ENCODE measurements around the gene CLN3.
"Not testable (repeated sequence)": the region's sequence is repeated elsewhere in the genome, so short reads cannot be mapped to it uniquely, and the experiment has no call there.

CLN3 gene

DNA sequence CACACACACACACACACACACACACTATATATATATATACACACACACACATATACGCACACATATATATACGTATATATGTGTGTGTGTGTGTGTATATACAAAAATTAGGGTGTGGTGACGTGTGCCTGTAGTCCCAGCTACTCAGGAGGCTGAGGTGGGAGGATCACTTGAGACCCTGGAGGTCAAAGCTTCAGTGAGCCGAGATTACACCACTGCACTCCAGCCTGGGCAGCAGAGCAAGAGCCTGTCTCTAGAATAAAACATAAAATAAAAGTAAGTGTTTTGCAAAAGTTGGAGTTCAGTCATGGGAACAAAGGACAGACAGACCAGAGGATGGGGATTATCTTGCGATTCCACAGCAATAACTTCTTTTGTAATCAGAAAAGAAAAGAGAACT, 36.1 kb upstream of the CLN3 start:
- Histone ChIP-seq H3K9me3 (ENCODE audit: control insufficient read depth, low read depth, low read length) (no peaks in the 10 kb centered on the region), H3K4me1 (ENCODE audit: control insufficient read depth, low read depth, low read length) (no peaks in the 10 kb centered on the region), H3K27ac (ENCODE audit: low read length) (no peak overlapping the region), H3K9ac (ENCODE audit: low read length) (no peak overlapping the region), H3K4me3 (ENCODE audit: low read length) (no peak overlapping the region), H3K36me3 (ENCODE audit: control insufficient read depth, low read depth, low read length) (no peaks in the 10 kb centered on the region), H3K27me3 (ENCODE audit: control insufficient read depth, insufficient read depth, low read length) (no peaks in the 10 kb centered on the region)

DNA sequence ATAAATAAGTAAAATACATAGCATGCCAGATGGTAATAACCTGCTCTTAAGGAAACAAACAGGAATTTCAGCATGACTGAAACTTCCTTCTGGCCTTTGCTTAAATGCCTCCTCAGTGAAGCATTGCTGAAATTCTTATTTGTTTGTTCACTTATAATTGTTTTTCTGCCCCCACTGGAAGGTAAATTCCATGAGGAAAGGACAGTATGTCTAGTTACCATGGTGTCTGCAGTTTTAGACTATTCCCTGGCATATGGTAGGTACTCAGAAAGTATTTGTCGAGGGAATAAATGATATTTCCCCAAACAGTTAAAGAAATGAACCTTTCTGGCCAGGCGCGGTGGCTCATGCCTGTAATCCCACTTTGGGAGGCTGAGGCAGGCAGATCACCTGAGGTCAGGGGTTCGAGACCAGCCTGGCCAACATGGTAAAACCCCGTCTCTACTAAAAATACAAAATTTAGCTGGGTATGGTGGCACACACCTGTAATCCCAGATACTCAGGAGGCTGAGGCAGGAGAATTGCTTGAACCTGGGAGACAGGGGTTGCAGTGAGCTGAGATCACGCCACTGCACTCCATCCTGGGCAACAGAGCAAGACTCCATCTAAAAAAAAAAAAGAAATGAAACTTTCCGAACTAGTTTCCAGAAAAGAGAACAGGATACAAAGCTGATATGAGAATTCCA, 35.4 kb upstream of the CLN3 start:
- not testable (repeated sequence) for H3K4me3 ChIP-seq (ENCODE audit: low read length); H3K9me3 ChIP-seq (ENCODE audit: control insufficient read depth, low read depth, low read length); H3K27ac ChIP-seq (ENCODE audit: low read length)

DNA sequence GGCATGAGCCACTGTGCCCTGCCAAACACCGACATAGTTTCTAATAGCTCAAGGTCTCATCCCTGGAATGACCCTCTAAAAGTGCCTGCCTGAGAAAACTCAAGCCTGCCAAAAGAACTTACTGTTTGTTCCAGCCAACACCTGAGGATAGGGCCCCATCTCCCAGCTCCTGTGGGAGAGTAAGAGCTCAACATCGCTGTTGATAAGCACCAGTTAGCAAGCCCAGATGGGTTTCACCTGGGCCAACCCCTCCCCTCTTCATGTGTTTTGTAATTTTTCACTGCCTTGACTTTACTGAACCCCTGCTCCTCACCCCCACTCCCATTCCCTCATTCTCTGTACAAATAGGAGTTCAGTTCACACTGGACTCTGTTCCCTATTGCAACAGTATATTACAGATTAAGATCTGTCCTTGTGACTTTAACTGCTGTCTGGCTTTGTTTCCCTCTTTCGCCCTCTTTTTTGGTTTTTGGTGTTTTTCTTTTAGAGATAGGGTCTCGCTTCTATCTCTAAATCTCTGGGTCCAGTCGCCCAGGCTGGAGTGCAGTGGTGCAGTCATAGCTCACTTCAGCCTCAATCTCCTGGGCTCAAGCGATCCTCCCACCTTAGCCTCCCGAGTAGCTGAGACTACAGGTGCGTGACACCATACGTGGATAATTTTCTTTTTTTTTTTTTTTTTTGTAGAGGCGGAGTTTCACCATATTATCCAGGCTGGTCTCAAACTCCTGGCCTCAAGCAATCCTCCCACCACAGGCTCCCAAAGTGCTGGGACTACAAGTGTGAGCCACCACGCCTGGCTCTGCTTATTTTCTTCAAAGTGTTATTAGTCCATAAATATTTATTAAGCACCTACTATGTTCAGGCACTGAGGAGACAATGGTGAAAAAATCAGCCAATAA, 34.6 kb upstream of the CLN3 start:
- Histone ChIP-seq H3K9ac (ENCODE audit: low read length) (no peak overlapping the region), H3K36me3 (ENCODE audit: control insufficient read depth, low read depth, low read length) (no peaks in the 10 kb centered on the region), H3K4me1 (ENCODE audit: control insufficient read depth, low read depth, low read length) (no peaks in the 10 kb centered on the region), H3K9me3 (ENCODE audit: control insufficient read depth, low read depth, low read length) (no peaks in the 10 kb centered on the region), H3K4me3 (ENCODE audit: low read length) (no peak overlapping the region), H3K27me3 (ENCODE audit: control insufficient read depth, insufficient read depth, low read length) (no peaks in the 10 kb centered on the region), H3K27ac (ENCODE audit: low read length) (no peak overlapping the region)

More for the DNA sequence above, 35.4 kb upstream of the CLN3 start:
- H3K4me1 ChIP-seq (ENCODE audit: control insufficient read depth, low read depth, low read length); H3K36me3 ChIP-seq (ENCODE audit: control insufficient read depth, low read depth, low read length); H3K9ac ChIP-seq (ENCODE audit: low read length); H3K27me3 ChIP-seq (ENCODE audit: control insufficient read depth, insufficient read depth, low read length): not testable (repeated sequence)

DNA sequence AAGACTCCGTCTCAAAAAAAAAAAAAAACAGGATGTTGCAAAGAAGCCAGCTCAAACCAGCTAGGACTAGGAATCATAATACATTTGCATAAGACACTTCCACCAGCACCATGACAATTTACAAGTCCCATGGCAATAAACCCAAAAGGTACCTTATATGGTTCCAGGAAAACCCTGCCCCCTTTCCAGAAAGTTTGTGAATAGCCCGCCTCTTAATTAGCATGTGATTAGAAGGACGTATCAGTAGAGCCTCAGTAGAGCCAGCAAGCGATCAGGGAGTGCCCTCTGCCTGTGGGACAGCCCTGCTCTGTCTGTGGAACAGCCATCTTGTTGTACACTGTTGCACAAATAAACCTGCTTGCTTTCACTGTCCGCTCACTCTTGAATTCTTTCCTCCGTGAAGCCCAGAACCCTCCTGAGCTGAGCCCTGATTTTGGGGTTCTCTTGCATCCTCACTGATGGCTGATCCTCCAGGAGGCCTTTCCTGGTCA, 32.9 kb upstream of the CLN3 start:
- Histone ChIP-seq H3K9ac (ENCODE audit: low read length) (no peak overlapping the region), H3K27ac (ENCODE audit: low read length) (no peak overlapping the region), H3K27me3 (ENCODE audit: control insufficient read depth, insufficient read depth, low read length) (no peaks in the 10 kb centered on the region), H3K36me3 (ENCODE audit: control insufficient read depth, low read depth, low read length) (no peaks in the 10 kb centered on the region), H3K4me3 (ENCODE audit: low read length) (no peak overlapping the region), H3K9me3 (ENCODE audit: control insufficient read depth, low read depth, low read length) (no peaks in the 10 kb centered on the region), H3K4me1 (ENCODE audit: control insufficient read depth, low read depth, low read length) (no peaks in the 10 kb centered on the region)

DNA sequence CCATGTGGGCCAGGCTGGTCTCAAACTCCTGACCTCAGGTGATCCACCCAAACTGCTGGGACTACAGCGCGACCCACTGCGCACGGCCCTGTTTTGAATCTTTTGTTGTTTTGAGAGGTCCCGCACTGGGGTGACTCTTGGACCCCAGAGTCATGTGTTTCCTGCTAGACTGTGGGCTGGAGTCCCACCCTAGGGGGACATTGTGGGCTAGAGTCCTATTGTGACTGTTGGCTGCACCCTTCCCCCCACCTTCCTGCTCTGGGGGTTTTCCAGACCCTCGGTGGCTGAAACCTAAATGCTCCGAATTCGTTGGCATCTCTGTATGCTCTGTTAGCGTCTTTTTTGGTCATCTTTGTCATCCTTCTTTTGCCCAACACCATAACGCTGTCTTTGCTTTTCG, 30.9 kb upstream of the CLN3 start:
- H3K27ac ChIP-seq (ENCODE audit: low read length): no peak overlapping the region
- no peaks in the 10 kb centered on the region for H3K36me3 ChIP-seq (ENCODE audit: control insufficient read depth, low read depth, low read length)
- no peaks in the 10 kb centered on the region for H3K4me1 ChIP-seq (ENCODE audit: control insufficient read depth, low read depth, low read length)
- no peaks in the 10 kb centered on the region for H3K9me3 ChIP-seq (ENCODE audit: control insufficient read depth, low read depth, low read length)
- H3K4me3 ChIP-seq (ENCODE audit: low read length): no peak overlapping the region
- no peaks in the 10 kb centered on the region for H3K27me3 ChIP-seq (ENCODE audit: control insufficient read depth, insufficient read depth, low read length)
- H3K9ac ChIP-seq (ENCODE audit: low read length): no peak overlapping the region

DNA sequence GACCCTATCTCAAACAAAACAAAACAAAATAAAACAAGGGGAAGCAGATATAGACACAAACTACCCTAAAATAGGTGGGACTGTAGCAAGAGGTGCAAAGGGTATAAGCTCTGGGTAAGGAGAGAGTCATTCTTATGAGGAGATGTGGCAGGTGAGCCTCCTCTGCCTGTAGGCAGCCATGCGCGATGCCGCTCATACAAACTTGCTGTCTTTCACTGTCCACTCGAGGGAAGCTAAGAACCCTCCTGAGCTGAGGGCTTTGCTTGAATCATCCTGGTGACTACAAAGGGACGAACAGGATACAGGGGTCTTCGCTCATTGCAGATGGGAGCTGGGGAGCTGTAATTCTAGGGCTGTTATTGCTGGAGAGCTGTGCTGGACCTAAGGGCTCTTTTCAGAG, 29.6 kb upstream of the CLN3 start:
- H3K4me1 ChIP-seq (ENCODE audit: control insufficient read depth, low read depth, low read length): no peaks in the 10 kb centered on the region
- no peaks in the 10 kb centered on the region for H3K36me3 ChIP-seq (ENCODE audit: control insufficient read depth, low read depth, low read length)
- no peaks in the 10 kb centered on the region for H3K27me3 ChIP-seq (ENCODE audit: control insufficient read depth, insufficient read depth, low read length)
- no peak overlapping the region for H3K27ac ChIP-seq (ENCODE audit: low read length)
- no peak overlapping the region for H3K9ac ChIP-seq (ENCODE audit: low read length)
- no peak overlapping the region for H3K4me3 ChIP-seq (ENCODE audit: low read length)
- H3K9me3 ChIP-seq (ENCODE audit: control insufficient read depth, low read depth, low read length): no peaks in the 10 kb centered on the region

DNA sequence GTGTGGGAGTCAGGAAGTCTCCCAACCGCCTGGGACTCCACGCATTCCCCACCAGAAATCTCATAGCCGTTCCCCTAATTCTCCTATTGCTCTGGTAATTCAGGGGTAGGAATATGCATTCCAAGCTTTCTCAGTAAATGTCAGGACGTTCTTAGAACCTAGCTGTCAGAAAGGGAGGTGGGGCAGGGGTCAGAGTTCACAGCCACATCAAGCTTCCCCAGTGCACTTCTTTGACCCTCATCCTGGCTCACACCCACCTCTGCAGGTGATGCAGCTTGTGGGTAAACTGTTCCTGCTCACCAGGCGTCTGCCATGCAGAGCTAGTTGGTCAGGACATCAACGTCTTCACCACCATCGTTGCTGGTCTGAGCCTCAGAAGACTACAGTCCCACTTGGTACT, 28.8 kb upstream of the CLN3 start:
- H3K27ac ChIP-seq (ENCODE audit: low read length): no peak overlapping the region
- H3K4me3 ChIP-seq (ENCODE audit: low read length): no peak overlapping the region
- H3K4me1 ChIP-seq (ENCODE audit: control insufficient read depth, low read depth, low read length): no peaks in the 10 kb centered on the region
- no peak overlapping the region for H3K9ac ChIP-seq (ENCODE audit: low read length)
- no peaks in the 10 kb centered on the region for H3K9me3 ChIP-seq (ENCODE audit: control insufficient read depth, low read depth, low read length)
- no peaks in the 10 kb centered on the region for H3K27me3 ChIP-seq (ENCODE audit: control insufficient read depth, insufficient read depth, low read length)
- H3K36me3 ChIP-seq (ENCODE audit: control insufficient read depth, low read depth, low read length): no peaks in the 10 kb centered on the region

DNA sequence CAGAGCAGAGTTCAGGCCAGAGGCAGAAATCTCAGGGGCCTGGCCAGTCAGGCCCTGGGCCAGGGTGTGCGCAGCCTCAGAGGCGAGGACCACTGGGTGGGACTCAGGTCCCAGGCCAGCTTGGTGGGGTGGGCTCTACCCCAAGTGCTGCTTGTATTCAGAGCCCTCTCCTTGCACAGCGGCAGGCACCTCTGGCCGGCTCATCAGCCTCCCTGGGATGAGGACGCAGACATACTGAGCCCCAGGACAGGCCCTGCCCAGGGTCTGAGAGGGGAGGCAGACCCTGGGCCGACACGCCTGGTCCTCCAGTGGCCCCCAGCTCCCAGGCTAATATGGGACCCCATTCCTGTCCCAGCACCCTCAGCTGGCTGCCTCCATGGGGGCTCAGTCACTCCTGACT, 22.4 kb upstream of the CLN3 start:
- Histone ChIP-seq H3K4me1 (ENCODE audit: control insufficient read depth, low read depth, low read length) (no peaks in the 10 kb centered on the region), H3K36me3 (ENCODE audit: control insufficient read depth, low read depth, low read length) (no peaks in the 10 kb centered on the region), H3K4me3 (ENCODE audit: low read length) (no peak overlapping the region), H3K9me3 (ENCODE audit: control insufficient read depth, low read depth, low read length) (no peaks in the 10 kb centered on the region), H3K9ac (ENCODE audit: low read length) (no peak overlapping the region), H3K27ac (ENCODE audit: low read length) (no peak overlapping the region), H3K27me3 (ENCODE audit: control insufficient read depth, insufficient read depth, low read length) (no peaks in the 10 kb centered on the region)

DNA sequence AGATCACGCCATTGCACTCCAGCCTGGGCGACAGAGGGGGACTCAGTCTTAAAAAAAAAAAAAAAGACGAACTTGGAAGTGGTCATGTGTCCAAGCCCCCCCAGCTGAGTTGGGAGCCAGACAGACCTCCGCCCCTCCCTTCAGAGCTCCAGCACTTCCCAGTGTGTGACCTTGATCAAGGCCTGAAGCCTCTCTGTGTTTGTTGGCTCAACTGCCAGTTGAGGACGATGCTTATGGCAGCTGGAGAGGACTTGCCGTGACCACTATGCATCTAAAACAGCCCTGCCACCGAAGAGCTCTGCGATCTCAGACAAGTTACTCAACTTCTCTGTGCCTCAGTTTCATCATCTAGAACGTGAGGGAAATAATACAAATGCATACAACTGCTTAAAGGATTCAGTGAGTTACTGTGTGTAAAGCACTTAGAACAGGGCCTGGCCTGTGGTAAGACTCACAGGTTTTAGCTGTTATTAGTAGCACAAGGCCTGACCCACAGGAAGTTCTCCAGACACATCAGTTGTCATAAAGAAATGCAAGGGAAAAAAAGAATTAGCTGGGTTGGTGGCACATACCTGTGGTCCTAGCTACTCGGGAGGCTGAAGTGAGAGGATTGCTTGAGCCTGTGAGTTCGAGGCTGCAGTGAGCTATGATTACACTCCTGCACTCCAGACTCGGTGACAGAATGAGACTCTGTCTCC, 21.8 kb upstream of the CLN3 start:
- Histone ChIP-seq H3K4me1 (ENCODE audit: control insufficient read depth, low read depth, low read length) (no peaks in the 10 kb centered on the region), H3K4me3 (ENCODE audit: low read length) (no peak overlapping the region), H3K9me3 (ENCODE audit: control insufficient read depth, low read depth, low read length) (no peaks in the 10 kb centered on the region), H3K36me3 (ENCODE audit: control insufficient read depth, low read depth, low read length) (no peaks in the 10 kb centered on the region), H3K27ac (ENCODE audit: low read length) (no peak overlapping the region), H3K27me3 (ENCODE audit: control insufficient read depth, insufficient read depth, low read length) (no peaks in the 10 kb centered on the region), H3K9ac (ENCODE audit: low read length) (no peak overlapping the region)

DNA sequence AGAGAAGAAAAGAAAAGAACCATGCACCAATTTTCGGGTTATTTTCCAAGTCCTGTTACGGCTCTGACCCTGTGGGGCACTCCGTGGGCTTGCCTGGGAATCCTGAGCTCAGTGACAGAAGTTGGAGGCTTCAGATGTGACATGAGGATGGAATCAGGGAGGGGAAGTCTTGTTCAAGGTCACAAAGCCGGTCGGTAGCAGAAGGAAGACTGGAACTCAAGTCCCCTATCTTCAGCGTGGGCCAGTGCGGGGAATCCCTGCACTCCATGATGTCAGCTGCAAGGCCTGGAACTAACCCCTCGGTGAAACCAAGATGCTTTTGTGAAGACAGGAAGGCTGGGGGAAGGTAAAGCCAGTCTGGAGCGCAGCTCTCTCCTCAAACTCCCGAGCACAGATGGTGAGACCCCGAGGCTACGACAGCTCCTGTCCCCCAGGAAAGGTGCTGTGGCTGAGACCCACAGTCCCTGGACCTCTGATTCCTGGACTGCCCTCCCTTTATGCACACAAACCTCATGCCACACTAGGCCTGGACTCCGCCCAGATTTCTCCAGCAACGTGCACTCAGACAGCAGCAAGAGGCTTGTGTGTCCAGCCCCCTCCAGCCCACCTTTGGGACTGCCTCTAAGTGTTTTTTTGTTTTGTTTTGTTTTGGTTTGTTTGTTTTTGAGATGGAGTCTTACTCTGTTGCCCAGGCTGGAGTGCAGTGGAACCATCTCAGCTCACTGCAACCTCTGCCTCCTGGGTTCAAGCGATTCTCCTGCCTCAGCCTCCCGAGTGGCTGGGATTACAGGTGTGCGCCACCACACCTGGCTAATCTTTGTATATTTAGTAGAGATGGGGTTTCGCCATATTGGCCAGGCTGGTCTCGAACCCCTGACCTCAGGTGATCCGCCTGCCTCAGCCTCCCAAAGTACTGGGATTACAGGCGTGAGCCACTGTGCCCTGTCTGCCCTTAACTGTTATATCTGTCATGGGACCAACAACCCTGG, 20.2 kb upstream of the CLN3 start:
- Histone ChIP-seq H3K9me3 (ENCODE audit: control insufficient read depth, low read depth, low read length) (no peaks in the 10 kb centered on the region), H3K27me3 (ENCODE audit: control insufficient read depth, insufficient read depth, low read length) (no peaks in the 10 kb centered on the region), H3K36me3 (ENCODE audit: control insufficient read depth, low read depth, low read length) (no peaks in the 10 kb centered on the region), H3K9ac (ENCODE audit: low read length) (no peak overlapping the region), H3K4me1 (ENCODE audit: control insufficient read depth, low read depth, low read length) (no peaks in the 10 kb centered on the region), H3K4me3 (ENCODE audit: low read length) (no peak overlapping the region), H3K27ac (ENCODE audit: low read length) (no peak overlapping the region)

DNA sequence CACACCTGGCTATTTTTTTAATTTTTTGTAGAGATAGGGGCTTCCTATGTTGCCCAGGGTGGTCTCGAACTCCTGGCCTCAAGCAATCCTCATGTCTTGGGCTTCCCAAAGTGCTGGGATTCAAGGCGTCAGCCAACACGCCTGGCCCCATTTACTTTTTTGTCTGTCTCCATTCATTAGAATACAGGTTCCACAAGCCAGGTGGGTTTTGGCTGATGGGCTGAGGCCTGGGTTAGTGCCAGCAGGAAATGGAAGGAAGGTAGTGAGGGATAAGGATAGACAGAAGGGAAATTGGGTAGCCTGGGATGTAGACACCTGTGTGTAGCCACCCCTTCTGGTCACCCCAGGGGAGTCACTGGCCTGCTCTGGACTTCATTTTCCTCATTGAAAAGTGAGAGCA, 19.2 kb upstream of the CLN3 start:
- Histone ChIP-seq H3K9me3 (ENCODE audit: control insufficient read depth, low read depth, low read length) (no peaks in the 10 kb centered on the region), H3K4me3 (ENCODE audit: low read length) (no peak overlapping the region), H3K4me1 (ENCODE audit: control insufficient read depth, low read depth, low read length) (no peaks in the 10 kb centered on the region), H3K27me3 (ENCODE audit: control insufficient read depth, insufficient read depth, low read length) (no peaks in the 10 kb centered on the region), H3K9ac (ENCODE audit: low read length) (no peak overlapping the region), H3K36me3 (ENCODE audit: control insufficient read depth, low read depth, low read length) (no peaks in the 10 kb centered on the region), H3K27ac (ENCODE audit: low read length) (no peak overlapping the region)

Measured in iPS-18a (cell line).